ENCODE results near the gene POTEH.
"Not testable (repeated sequence)": the region's sequence is repeated elsewhere in the genome, so short reads cannot be mapped to it uniquely, and the experiment has no call there.

POTEH gene
- 0 reads per million in 4 donors for total RNA-seq

- not testable (repeated sequence) for DNase-seq
Measured at GRCh38 chr22:15689749-15690125, at the start of gene POTEH. Gene POTEH (plus strand): TSS chr22:15690026. CDS start chr22:15690078, 52 bp downstream.

- DNase-seq = not testable (repeated sequence)
Measured at GRCh38 chr22:15642288-15642861, 47.5 kb upstream of the POTEH start.

GRCh38 chr22:15651954-15652353 is 37.9 kb upstream of the POTEH start:
- DNase-seq = not testable (repeated sequence)

- DNase-seq = not testable (repeated sequence)
Measured at GRCh38 chr22:15652738-15653137, 37.1 kb upstream of the POTEH start.

- not testable (repeated sequence) for DNase-seq
Measured at GRCh38 chr22:15653241-15653640, 36.6 kb upstream of the POTEH start.

- DNase-seq = not testable (repeated sequence)
Measured at GRCh38 chr22:15661102-15661501, 28.7 kb upstream of the POTEH start.

GRCh38 chr22:15664682-15665081 is 25.1 kb upstream of the POTEH start:
- not testable (repeated sequence) for DNase-seq

- DNase-seq = not testable (repeated sequence)
Measured at GRCh38 chr22:15665478-15665877, 24.3 kb upstream of the POTEH start.

GRCh38 chr22:15669430-15669829 is 20.4 kb upstream of the POTEH start:
- not testable (repeated sequence) for DNase-seq

GRCh38 chr22:15679702-15680101 is 10.1 kb upstream of the POTEH start:
- DNase-seq = not testable (repeated sequence)

- not testable (repeated sequence) for DNase-seq
Measured at GRCh38 chr22:15684115-15684514, 5.7 kb upstream of the POTEH start.

GRCh38 chr22:15684695-15685094 is 5.1 kb upstream of the POTEH start:
- not testable (repeated sequence) for DNase-seq

GRCh38 chr22:15685641-15686040 is 4.2 kb upstream of the POTEH start:
- DNase-seq = not testable (repeated sequence)

GRCh38 chr22:15687086-15687485 is 2.7 kb upstream of the POTEH start:
- DNase-seq = not testable (repeated sequence)

- not testable (repeated sequence) for DNase-seq
Measured at GRCh38 chr22:15687676-15688075, 2.1 kb upstream of the POTEH start.

- not testable (repeated sequence) for DNase-seq
Measured at GRCh38 chr22:15688090-15688489, 1.7 kb upstream of the POTEH start.

GRCh38 chr22:15689012-15689748 is 646 bp upstream of the POTEH start:
- DNase-seq = not testable (repeated sequence)

- DNase-seq = not testable (repeated sequence)
Measured at GRCh38 chr22:15713600-15713999, 23.8 kb downstream of the POTEH start.

GRCh38 chr22:15714125-15714524 is 24.3 kb downstream of the POTEH start:
- DNase-seq = not testable (repeated sequence)

GRCh38 chr22:15721884-15722283 is 32.1 kb downstream of the POTEH start:
- not testable (repeated sequence) for DNase-seq

- not testable (repeated sequence) for DNase-seq
Measured at GRCh38 chr22:15729209-15729917, 39.5 kb downstream of the POTEH start.

GRCh38 chr22:15731023-15731422 is 41.2 kb downstream of the POTEH start:
- not testable (repeated sequence) for DNase-seq

GRCh38 chr22:15734411-15734810 is 44.6 kb downstream of the POTEH start:
- DNase-seq = not testable (repeated sequence)

Data from T-helper 1 cell (primary cell).